Ishikawa (cell line): Measurements from ENCODE around the gene ARHGAP26.

ENCODE experiments used
- CEBPB ChIP-seq: IDR thresholded peaks from 2 replicates; pipeline ENCODE4 v1.6.1; 2012
- CREB1 ChIP-seq: IDR thresholded peaks from 2 replicates; pipeline ENCODE4 v1.6.1; 2012; ENCODE audit warnings: low read depth
- EP300 ChIP-seq: IDR thresholded peaks from 2 replicates; pipeline ENCODE4 v1.6.1; 2012; ENCODE audit warnings: borderline replicate concordance
- FOXM1 ChIP-seq: IDR thresholded peaks from 2 replicates; pipeline ENCODE4 v1.6.1; 2012; ENCODE audit warnings: low read depth, borderline replicate concordance
- MAX ChIP-seq: IDR thresholded peaks from 2 replicates; pipeline ENCODE4 v1.6.1; 2012
- RAD21 ChIP-seq: IDR thresholded peaks from 2 replicates; pipeline ENCODE4 v1.6.1; 2012; ENCODE audit warnings: low read depth
- REST ChIP-seq: IDR thresholded peaks from 2 replicates; pipeline ENCODE4 v1.6.1; 2012; ENCODE audit warnings: low read depth, mild to moderate bottlenecking
- TAF1 ChIP-seq: IDR thresholded peaks from 2 replicates; pipeline ENCODE4 v1.6.1; 2012; ENCODE audit warnings: low read depth, mild to moderate bottlenecking
- TEAD4 ChIP-seq: IDR thresholded peaks from 2 replicates; pipeline ENCODE4 v1.6.1; 2012
- USF1 ChIP-seq: IDR thresholded peaks from 2 replicates; pipeline ENCODE4 v1.6.1; 2012
- YY1 ChIP-seq: IDR thresholded peaks from 2 replicates; pipeline ENCODE4 v1.6.1; 2012; ENCODE audit warnings: low read depth

- TF ChIP-seq CREB1, result no peak
- no peak for TF ChIP-seq EP300
- TF ChIP-seq YY1, result no peak
- TF ChIP-seq USF1, result no peak
- TF ChIP-seq CEBPB, result peak; percentile 36; the same call in 1 of the 2 replicates
- TF ChIP-seq FOXM1, result no peak
- no peak for TF ChIP-seq REST
- no peak for TF ChIP-seq TAF1
- no peak for TF ChIP-seq TEAD4
- TF ChIP-seq RAD21, result no peak
- no peak for TF ChIP-seq MAX
Measured at GRCh38 chr5:142767911-142768310, 2.3 kb upstream of the ARHGAP26 start.
